NCI-H1105 (cell line): Measurements from ENCODE around the gene SMAD3.
"Not testable (repeated sequence)": the region's sequence is repeated elsewhere in the genome, so short reads cannot be mapped to it uniquely, and the experiment has no call there.

Source experiments
- DNase-seq: peaks from one replicate; lab custom pipeline; 2025; lab: John Stamatoyannopoulos, UW

Gene SMAD3

GRCh38 chr15:67110958-67111864 lies 45.8 kb downstream of the SMAD3 start:
- no peak for DNase-seq

- DNase-seq: no peak
These were observed 48.6 kb downstream of the SMAD3 start for GRCh38 chr15:67114046-67114445.

DNA sequence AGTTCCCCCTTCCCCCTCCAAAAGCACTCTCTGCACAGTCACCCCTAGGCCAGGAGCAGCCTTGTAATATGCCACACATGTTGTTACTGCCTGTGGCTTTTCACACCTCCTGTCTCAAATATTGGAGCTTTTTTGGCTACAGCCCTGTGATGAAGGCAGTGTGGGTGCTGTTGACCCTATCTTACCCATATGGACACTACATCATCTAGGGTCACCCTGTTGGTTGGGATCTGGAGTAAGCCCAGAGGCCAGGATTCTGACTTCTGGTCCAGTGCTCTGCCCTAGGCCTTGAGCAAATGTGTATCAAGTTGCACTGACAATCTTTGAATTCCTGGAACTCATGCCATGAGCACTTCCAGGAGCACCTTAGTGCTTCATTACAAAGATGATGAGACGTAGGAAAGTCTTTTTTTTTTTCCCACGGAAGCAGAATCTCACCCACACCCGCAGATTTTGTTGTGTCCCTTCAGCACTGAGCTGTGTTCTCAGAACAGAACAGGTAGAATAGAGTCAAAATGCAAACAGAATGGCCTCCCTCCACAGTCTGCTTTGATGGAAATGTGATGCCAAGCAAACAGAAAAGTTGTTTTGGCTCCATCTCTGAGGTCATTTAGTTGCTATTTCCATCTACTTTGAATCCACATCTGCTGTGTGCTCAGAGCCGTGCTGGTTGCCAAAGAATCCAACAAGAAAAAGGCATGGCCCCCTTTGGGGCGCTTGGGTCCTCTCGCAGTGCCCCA lies 49.6 kb downstream of the SMAD3 start:
- no peak for DNase-seq

DNA sequence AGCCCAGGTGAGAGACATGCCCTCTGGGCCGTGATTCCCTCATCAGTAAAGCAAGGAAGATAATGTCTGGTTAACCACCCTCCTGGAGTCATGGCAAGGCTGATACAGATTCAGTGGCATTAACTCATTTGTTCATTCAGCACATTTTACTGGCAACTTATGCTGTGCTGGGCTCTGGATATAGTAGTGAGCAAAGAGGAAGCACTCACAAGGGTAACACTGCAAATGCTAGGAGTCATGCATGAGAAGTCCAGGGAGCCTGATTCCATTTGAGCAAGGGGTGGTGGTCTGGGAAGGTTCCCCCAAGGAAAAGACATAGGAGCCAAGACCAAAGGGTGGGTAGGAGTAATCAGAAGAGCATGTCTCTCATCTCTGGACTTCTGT lies 50.2 kb downstream of the SMAD3 start:
- no peak for DNase-seq

- DNase-seq: no peak
These were observed 51.3 kb downstream of the SMAD3 start for GRCh38 chr15:67116742-67117141.

DNA sequence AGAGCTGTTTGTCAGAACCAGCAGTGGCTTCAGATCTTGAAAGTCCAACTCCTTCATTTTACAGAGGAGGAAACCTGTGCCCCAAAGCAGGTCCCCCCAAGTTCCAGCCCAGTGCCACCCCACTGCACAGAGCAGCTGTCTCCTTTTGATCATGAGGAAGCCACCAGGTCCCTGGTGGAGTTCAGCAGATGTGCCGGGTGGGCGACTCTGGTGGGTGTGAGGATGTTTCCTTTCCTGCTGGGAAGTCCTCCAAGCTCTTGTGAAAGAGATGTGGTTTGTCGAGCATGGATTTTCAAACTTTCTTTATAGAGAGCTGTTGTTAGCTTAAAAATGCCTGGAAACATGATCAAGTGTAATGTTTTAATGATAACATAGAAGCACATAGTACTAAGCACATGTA lies 52.0 kb downstream of the SMAD3 start:
- DNase-seq: no peak

DNA sequence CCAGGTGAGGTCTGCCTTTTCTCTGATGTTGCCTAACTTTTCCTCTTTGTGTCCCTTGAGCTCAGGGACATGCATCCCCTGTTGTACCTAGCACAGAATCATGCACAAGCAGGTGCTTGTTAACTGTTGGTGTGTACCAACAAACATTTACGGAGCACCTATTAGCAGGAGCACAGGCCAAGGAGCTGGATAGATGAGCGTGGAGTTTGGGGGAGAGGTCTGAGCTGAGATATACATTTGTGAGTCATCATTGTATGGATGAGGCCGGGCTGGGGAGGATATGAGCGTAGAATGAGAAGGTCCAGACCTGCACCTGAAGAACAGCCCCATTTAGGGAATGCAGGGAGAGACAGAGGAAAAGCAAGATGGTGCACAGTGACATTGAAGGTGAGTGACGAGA lies 53.4 kb downstream of the SMAD3 start:
- no peak for DNase-seq

DNA sequence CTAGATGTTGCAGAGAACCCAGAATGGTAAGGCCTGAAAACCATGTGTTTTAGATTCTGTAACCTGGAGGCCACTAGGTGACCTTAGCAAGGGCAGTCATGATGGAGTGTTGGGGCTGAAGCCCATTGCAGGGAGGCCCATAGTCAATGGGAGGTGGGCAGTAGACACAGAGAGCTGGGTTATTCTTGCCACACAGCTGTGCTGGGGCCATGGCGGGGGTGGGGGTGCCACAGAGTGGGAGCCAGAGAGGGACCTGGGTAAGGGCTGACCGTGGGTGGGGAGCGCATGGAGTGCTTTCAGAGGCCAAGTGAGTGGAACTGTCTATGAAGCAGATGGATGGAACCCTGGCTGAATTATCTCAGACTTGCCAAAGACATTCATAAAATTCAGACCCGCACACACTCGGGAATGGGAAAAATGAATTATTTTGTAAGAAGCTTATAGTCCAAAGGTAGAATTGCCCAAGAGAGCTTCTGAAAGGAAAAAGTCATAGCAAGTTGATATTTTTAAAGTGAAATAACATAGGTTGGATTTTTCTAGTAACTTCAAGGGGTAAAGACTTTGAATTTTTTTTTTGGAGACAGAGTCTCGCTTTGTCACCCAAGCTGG lies 53.9 kb downstream of the SMAD3 start:
- DNase-seq: no peak

DNA sequence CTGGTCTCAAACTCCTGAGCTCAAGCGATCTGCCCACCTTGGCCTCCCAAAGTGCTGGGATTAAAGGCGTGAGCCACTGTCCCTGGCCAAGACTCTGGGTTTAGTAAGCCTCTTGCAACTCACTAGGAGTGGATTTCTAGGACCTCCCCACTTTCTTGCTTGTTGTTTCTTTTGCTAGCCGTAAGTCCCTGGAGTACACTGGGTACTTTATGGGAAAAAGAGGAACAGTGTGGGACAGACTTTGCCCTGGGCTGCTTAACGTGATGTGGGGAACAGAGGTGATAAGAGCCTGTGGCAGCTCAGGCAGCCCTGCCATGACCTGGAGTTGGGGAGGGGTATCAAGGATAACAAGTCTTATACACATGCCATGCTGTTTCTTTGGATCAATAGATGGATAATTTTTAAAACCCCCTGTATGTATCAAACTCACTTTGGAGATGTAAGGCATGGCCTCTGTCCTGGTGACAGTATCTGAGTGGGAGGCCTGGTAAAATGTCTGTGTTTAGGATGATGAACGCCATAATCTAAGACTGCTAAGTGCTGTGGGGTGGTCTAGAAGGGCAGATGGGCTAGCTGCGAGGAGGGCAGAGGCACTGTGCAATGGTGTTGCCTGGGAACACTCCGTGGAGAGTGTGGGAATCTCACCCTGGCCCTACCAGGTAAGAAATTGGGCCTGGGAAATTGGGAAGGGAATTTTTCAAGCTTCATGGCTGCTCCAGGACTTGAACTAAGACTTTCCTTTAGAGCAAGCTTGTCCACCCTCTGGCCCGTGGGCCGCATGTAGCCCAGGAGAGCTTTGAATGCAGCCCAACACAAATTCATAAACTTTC lies 54.8 kb downstream of the SMAD3 start:
- no peak for DNase-seq

- no peak for DNase-seq
These were observed 55.6 kb downstream of the SMAD3 start for GRCh38 chr15:67120839-67121643.

- no peak for DNase-seq
These were observed 56.5 kb downstream of the SMAD3 start for GRCh38 chr15:67121644-67122605.

DNA sequence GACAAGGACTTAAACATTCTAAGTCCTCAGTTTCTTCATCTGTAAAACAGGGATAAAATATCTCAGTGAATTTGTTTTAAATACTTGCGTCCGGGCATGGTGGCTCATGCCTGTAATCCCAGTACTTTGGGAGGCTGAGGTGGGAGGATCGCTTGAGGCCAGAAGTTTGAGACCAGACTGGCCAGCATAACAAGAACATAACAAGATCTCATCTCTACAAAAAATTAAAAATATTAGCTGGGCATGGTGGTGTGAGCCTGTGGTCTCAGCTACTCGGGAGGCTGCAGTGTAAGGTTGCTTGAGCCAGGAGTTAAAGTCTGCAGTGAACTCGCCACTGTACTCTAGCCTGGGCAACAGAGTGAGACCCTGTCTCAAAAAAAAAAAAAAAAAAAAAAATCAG lies 57.4 kb downstream of the SMAD3 start:
- not testable (repeated sequence) for DNase-seq

DNA sequence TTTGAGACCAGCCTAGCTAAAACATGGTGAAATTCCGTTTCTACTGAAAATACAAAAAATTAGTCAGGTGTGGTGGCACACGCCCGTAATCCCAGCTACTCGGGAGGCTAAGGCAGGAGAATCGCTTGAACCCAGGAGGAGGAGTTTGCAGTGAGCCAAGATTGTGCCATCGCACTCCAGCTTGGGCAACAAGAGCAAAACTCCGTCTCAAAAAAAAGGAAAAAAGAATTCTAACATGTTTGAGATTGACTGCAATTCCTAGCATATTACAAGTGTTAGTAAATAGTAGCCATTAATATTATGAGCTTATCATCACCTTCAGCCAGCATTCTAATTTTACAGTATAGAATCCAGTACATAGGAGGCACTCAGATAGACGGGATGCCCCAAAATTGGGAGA lies 57.9 kb downstream of the SMAD3 start:
- not testable (repeated sequence) for DNase-seq

DNA sequence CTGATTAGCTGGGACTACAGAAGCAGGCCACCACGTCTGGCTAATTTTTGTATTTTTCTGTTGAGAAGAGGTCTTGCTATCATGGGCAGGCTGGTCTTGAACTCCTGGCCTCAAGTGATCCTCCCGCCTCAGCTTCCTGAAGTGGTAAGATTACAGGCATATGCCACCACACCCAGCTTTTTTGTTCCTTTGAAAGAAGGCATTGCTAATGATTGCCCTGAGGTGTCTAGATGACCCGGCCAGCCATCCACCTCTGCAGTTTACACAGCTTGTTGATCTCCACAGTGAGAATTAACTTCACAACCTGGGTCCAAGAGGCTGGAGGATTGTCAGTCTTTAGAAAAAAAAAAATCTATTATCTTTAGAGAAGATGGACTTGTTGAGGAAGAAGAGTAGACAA lies 58.7 kb downstream of the SMAD3 start:
- DNase-seq: no peak

DNA sequence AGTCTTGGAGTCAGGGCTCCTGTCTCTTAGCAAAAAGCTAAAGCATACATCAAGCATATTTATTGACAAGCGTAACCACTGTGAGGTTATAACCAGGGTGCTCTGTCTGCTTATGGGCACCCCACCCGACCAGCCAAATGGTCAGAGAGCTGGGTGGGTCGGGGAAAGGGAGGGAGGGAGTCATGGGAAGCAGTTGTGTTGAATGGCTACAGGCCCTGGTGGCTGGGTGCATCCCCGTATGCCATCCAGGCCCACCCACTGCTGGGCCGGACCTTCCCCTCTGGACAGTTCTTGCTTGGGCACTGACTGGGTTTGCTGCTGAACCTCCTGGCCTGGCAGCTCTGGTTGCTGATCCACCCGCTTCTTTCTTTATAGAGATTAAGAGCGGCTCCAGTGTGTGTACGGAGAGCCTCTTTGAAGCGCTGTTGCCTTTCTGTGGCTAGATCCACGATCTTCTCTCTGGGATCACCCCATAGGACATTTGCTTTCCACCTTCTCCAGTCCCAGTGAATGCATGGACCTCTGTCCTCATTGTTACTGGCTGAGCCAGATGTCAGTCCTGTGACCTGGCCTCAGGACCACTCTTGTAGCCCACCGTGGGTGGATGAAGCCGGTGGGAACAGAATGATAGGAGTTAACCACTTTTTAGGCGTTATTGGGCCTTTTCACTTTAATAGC lies 59.6 kb downstream of the SMAD3 start:
- DNase-seq: no peak

DNA sequence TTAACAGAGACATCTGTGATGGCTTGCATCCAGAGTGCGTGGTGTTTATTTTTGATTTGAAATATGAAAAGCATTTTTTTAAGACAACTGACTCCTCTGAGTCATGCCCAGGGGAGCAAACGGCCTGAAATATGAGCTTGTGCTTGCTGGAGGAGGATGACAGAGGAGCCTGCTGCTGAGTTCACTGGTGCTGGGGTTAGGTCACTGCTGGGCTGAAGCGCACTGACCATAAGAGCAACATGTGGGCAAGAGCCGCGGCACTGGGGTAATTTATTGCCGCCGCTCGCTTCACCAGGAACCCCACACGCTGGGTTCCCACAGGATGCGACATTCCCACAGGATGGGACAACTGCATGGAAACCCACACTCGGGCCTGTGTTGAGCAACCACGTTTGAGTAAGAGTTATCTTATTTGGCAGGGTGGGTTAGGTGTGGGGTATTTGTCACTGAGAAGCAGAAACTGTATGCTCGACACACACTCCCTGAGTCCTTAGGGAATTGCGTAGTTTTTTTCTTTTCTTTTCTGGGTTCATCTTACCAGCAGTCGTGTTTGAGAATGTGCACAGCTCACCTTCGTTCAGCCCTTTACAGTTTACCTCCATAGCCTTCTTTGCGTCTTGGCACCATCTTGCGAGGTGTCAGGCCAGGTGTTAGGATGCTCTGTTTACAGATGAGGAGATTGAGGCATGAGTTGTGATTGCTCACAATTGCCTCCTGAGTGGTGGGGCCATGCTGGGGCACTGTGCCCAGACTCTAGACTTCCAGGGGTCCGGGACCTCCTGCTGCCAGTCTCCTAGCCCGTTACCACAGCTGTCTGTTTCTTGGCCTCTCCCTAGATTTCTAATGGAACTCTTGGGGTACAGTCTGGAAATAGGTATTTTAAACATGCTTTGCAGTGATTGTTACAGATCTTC lies 60.4 kb downstream of the SMAD3 start:
- DNase-seq: no peak

DNA sequence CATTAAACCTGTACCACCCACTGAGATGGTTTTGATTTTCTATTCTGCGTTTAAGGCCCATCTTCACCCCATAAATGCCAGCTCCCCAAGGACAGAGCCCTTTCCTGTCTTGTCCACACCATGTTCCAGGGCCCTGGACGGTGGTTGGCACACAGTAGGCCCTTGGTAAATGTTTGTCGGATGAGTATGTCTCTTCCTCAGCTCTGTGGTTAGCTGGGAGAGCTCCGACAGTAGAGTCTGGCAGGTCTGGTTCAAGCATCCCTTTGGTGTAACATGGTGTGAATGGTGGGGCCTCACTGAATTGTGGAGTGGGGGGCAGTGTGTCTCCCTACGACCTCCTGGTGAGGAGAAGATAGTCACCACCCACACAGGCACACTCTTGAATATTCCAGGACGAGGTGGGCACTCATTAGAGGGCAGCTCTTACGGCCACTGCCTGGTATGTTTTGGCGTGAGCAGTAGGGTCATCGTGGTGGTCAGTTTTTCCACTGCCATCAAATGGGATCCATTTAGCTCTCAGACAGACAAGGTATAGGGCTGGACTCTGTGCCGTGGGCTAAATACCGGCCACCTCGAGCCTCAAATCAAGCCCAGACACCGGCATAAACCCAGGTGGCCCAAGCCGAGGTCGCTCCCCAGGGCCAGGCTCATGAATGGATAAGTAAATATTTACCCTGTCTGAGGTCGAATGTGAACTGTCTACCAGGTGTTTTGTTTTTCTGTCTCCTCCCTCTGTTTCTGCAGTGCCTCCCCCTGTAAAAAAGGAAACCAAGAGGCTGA lies 61.3 kb downstream of the SMAD3 start:
- no peak for DNase-seq

DNA sequence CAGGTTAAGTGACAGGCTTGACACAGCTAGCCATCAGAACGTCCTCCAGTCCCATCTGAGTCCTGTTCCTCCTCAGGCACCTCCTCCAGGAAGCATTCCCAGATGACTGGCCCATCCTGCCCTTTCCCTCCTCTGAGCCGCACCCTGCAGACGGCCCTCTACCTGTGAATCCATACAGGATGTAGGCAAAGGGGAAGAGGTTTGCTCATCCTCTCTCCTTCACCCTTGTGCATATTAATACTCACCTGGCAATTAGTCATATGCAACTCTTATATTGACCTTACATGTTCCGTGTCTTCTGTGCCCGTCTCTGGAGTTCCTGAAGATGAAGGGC lies 61.9 kb downstream of the SMAD3 start:
- no peak for DNase-seq
